Naive thymus-derived CD8-positive, alpha-beta T cell (primary cell): ENCODE results near the gene EXD3. TPM values are rescaled to one million over a fixed set of nuclear protein-coding genes. Genes with fewer than 3 reads are reported as not detected.

ENCODE experiments used
- ATAC-seq, 2 donors: fragments of 150-1000 bp; cut with Tn5 transposase in 1 of 2; sonication (Bioruptor Pico), chemical (Tn5 transposase) in 1 of 2; 1 replicate in 1 of 2; 2 replicates in 1 of 2; pipeline ENCODE4 v1.10.0; 2021; ENCODE audit warnings: mild to moderate bottlenecking in 2 of 2, moderate library complexity in 2 of 2
- POLR2A ChIA-PET: fragments of 350-600 bp; sonication (Branson Sonifier 250); formaldehyde crosslinking; loops from one replicate; lab custom pipeline; 2021; ENCODE audit warnings: antibody characterized with exemption; lab: Charles Lee
- DNase-seq, 10 donors: peaks; one replicate each; pipeline versions ENCODE4 v3.0.0 to v3.0.0-alpha.2; 2020 to 2022
- H3K27ac Mint-ChIP-seq, 10 donors: one replicate each; pipeline ENCODE4 v1.8.0; 2020 to 2022; ENCODE audit warnings: mild to moderate bottlenecking in 10 of 10, mixed read lengths in 10 of 10, moderate library complexity in 4 of 10, inconsistent platforms in 1 of 10
- H3K27me3 Mint-ChIP-seq, 5 donors: one replicate each; pipeline ENCODE4 v1.8.0; 2021 to 2022; ENCODE audit warnings: mixed read lengths in 5 of 5
- H3K36me3 Mint-ChIP-seq, 3 donors: one replicate each; pipeline ENCODE4 v1.8.0; 2020 to 2022; ENCODE audit warnings: mixed read lengths in 3 of 3, mild to moderate bottlenecking in 2 of 3, inconsistent platforms in 1 of 3
- H3K4me1 Mint-ChIP-seq, 4 donors: one replicate each; pipeline ENCODE4 v1.8.0; 2021 to 2022; ENCODE audit warnings: mixed read lengths in 4 of 4
- H3K4me3 Mint-ChIP-seq, 10 donors: one replicate each; pipeline ENCODE4 v1.8.0; 2020 to 2022; ENCODE audit warnings: mild to moderate bottlenecking in 10 of 10, mixed read lengths in 10 of 10, moderate library complexity in 6 of 10, inconsistent platforms in 1 of 10
- H3K9me3 Mint-ChIP-seq, 9 donors: one replicate each; pipeline ENCODE4 v1.8.0; 2020 to 2022; ENCODE audit warnings: mixed read lengths in 9 of 9, mild to moderate bottlenecking in 3 of 9, inconsistent platforms in 1 of 9, moderate library complexity in 1 of 9
- polyA plus RNA-seq, 3 donors: library from polyadenylated mRNA; unstranded; fragments of 300-500 nt; fragmentation: Illumina TruSeq; gene quantifications; one replicate each; pipeline ENCODE4 v1.2.3, GENCODE V29; 2021
- total RNA-seq, 8 experiments: library from RNA in 2 of 8; stranded (reverse) in 2 of 8; gene quantifications; one replicate each; pipeline ENCODE4 v1.2.3 and lab custom pipeline; 2021 to 2026

EXD3 gene
- total and polyA plus RNA-seq, 5 experiments from 2014 or later = 2.6 to 28.3 (median 4.3) TPM

DNA sequence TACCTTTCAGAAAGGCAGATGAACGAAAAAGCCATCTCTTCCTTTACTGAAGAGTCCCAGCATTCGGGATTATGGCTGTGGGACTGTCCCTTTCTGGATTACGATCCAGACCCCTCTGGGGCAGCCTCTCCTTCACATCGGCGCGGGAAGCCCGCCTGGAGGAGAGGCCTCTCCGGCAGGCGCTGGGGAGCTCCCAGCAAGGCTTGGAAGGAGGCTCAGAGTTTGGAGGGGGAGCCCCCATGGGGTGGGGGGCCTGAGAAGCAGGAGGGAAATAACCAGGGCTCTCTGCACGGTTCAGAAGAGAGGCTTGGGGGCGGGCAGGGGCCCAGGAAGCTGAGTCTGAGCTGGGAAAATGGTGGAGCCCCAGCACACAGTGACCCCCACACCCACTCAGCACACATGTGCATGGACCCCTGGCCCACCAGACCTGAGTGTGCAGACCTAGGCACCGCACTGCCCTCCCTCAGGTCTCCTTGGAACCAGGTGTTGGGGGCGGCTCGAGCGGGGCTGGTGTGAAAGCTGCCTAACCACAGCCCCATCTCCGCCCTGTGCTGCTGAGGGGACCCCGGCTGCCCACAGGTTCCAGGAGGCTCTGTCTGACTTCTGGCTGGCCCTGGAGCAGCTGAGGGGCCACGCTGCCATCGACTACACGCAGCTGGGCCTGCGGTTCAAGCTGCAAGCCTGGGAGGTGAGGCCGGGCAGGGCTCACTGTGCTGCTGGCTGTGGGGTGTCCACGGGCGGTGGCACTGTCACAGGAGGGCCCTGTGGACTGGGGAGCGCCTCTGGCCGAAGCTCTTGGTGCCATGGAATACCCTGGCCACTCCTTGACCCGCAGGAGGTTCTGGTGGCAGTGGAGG lies 4.7 kb upstream of the EXD3 start:
- ATAC-seq (no peak), DNase-seq (no peak)
- POLR2A ChIA-PET = interaction anchor here (0.5 to 1.2 kb wide), 2 partner anchors 125 to 165 kb away, joined by 3 to 4 read pairs; partner anchors contain the start of gene NRARP
- Mint-ChIP-seq H3K4me1 (peaks cover 0 to 7% (median 6%) of the 10 kb centered on the region in 4 donors), H3K9me3 (no peaks in the 10 kb centered on the region), H3K27ac (no peak overlapping the region), H3K4me3 (no peak overlapping the region), H3K36me3 (no peaks in the 10 kb centered on the region), H3K27me3 (no peaks in the 10 kb centered on the region)

DNA sequence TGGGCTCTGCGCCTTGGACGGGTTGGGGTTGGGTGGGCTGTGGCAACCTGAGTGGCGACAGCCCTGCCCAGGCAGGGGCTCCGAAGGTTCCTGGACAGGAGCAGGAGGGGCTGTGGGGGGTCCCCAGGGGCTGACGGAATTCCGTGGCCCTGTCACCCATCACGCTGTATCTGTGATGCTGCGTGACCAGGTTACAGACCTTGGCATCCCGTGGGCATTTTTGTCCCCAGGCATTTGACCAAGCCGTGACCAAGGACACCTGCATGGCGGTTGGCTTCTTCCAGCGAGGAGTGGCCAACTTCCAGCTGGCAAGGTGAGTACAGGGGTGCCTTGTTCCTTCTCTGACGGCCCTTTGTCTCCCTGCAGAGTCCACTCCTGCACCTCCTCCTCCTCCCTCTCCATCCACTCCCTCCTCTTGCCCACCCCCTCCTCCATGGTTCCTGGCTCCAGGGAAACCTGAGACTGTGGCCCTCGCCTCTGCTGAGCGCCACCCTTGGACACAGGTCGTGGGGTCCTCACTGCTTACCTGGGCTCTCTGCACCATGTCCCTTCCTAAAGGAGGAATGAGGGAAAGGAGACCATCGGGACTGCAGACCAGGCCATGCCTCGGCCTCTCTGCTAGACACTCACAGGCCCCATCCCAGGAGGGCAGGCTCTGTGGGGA lies 3.2 kb upstream of the EXD3 start:
- POLR2A ChIA-PET = no interaction called here
- Mint-ChIP-seq H3K36me3 (no peaks in the 10 kb centered on the region), H3K4me1 (peaks cover 0 to 17% (median 10%) of the 10 kb centered on the region in 4 donors), H3K27ac (no peak overlapping the region), H3K27me3 (no peaks in the 10 kb centered on the region), H3K4me3 (peak overlapping the region in 2 of 10 donors; percentile 22 to 45), H3K9me3 (no peaks in the 10 kb centered on the region)
- ATAC-seq (no peak), DNase-seq (peak in 1 of 10 donors; percentile 57)

DNA sequence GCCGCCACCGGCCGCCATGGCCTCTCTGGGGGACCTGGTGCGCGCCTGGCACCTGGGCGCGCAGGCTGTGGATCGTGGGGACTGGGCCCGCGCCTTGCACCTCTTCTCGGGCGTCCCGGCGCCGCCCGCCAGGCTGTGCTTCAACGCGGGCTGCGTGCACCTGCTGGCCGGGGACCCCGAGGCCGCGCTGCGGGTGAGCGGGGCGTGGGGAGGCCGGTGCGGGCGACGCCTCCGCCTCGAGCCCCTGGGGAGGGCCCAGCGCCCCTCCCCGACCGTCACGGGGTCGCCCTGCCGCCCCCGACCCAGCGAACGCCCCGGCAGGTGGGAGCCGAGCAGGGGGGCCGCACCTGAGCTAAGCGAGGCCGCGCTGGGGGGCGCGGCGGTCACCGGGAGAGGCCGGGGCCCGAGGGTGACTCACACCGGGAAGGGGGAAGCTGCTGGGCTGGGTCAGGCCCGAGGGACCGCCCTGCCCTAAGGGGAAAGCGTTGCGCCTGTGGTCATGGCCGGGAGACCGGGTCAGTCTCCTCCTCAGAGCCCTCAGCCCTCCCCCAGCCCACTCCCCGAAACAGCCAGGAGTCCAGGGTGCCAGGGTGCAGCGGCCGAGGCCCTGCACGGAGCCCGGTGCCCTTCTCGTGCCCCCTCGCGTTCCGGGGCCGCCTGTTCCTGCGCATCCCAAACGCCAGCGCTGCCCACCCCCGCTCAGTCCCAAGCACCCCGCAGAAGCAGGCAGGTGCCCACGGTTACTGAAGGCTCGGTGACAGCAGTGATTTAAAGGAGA lies 741 bp upstream of the EXD3 start:
- H3K9me3 Mint-ChIP-seq = no peaks in the 10 kb centered on the region
- no peaks in the 10 kb centered on the region for H3K27me3 Mint-ChIP-seq
- H3K27ac Mint-ChIP-seq = peak overlapping the region in 2 of 10 donors; percentile 47 to 78
- peak overlapping the region in 9 of 10 donors; percentile 63 to 80 (median 77) for H3K4me3 Mint-ChIP-seq
- peaks cover 0 to 20% (median 11%) of the 10 kb centered on the region in 4 donors for H3K4me1 Mint-ChIP-seq
- POLR2A ChIA-PET = interaction anchor here (0.6 to 2.5 kb wide), 16 partner anchors 12 to 187 kb away, joined by 3 to 26 read pairs (median 4); partner anchors contain the start of genes MRPL41, NRARP, NSMF and TUBB4B
- peak; percentile 3 to 69 for ATAC-seq
- DNase-seq = peak in 1 of 10 donors; percentile 63
- no peaks in the 10 kb centered on the region for H3K36me3 Mint-ChIP-seq

DNA sequence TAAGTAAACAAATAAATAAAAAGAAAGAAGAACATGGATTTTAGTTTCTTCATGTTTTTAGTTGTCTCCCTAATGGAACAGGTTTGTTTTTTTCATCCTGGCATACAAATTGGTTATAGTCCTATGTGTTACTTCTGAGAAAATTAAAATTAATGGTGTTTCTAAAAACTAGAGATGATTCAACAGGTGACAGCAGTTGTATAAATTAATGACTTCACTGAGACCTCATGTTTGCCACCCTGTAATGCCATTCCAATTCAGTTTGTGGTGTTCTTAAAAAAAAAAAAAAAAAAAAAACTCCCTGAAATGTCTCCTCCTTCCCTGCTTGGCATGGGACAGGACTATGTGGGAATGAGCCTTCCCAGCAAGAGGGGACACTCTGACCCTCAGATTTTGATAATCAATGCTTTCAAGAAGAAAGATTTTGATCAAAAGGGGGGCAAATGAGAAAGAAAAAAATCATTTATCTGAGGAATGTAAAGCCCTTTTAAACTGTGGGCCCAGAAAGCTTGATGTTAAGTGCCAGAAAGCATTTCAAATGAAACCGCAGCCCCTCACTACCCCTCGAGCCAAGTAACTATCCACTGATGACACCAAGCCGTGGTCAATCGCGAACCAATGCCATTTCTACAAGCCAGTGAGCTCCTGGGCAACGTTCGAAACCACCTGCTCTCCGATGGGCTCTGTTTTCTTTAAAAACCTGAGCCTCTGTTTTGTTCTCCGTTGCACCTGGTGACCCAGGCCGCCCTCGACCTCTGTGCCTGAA lies 941 bp downstream of the EXD3 start:
- no peaks in the 10 kb centered on the region for H3K27me3 Mint-ChIP-seq
- peak overlapping the region in 9 of 10 donors; percentile 48 to 84 (median 69) for H3K27ac Mint-ChIP-seq
- ATAC-seq (no peak), DNase-seq (peak in 1 of 10 donors; percentile 41)
- no peaks in the 10 kb centered on the region for H3K9me3 Mint-ChIP-seq
- no peaks in the 10 kb centered on the region for H3K36me3 Mint-ChIP-seq
- H3K4me3 Mint-ChIP-seq = peak overlapping the region; percentile 70 to 91 (median 82)
- peaks cover 0 to 20% (median 11%) of the 10 kb centered on the region in 4 donors for H3K4me1 Mint-ChIP-seq
- POLR2A ChIA-PET = interaction anchor here (0.7 to 2.5 kb wide), 10 partner anchors 9 to 182 kb away, joined by 3 to 26 read pairs (median 6); partner anchors contain the start of genes NRARP, NSMF and TUBB4B

DNA sequence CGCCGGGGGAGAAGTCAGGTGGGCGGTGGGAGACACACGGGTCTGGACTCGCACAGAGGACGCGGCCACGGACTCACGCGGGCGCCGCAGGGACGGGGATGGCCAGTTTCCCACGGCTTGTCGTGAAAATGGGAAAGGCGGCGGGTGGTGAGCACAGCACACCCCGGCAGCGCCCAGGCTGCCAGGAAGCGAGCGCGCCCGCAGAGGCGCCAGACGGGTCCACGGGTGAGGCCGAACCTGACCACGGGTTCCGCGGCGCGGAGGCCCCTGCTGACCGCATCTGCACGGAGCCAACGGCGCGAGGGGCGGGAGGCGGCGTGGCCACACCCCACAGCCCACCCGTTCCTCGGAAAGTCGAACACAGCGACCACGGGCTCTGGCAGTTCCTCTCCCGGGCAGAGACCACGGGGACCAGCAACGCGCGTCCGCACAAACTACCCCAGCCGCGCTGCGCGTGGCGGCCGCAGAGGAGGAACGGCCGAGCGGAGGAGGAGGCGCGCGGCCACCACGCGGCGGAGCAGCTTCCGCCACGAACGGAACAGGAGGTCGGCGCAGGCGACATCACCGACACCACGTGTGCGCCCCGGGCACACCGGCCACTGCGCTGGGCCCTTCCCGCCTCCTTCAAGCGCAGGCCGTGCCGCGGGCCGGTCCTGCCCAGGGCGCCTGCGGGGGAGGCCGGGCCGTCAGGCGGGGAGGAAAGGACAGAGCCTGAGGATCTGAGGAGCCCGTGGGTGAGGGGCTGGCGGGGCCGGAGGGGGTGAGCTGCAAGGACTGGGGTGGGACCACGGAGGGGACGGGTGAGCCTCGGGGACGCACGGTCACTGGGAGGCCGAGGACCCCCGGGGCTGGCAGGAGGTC lies 5.6 kb downstream of the EXD3 start:
- Mint-ChIP-seq H3K4me3 (peak overlapping the region in 9 of 10 donors; percentile 30 to 75 (median 60)), H3K27ac (peak overlapping the region in 2 of 10 donors; percentile 79 to 81), H3K27me3 (no peaks in the 10 kb centered on the region), H3K36me3 (no peaks in the 10 kb centered on the region), H3K4me1 (peaks cover 0 to 32% (median 10%) of the 10 kb centered on the region in 4 donors), H3K9me3 (no peaks in the 10 kb centered on the region)
- POLR2A ChIA-PET = no interaction called here
- peak; percentile 39 to 69 for ATAC-seq
- DNase-seq = peak in 1 of 10 donors; percentile 60

DNA sequence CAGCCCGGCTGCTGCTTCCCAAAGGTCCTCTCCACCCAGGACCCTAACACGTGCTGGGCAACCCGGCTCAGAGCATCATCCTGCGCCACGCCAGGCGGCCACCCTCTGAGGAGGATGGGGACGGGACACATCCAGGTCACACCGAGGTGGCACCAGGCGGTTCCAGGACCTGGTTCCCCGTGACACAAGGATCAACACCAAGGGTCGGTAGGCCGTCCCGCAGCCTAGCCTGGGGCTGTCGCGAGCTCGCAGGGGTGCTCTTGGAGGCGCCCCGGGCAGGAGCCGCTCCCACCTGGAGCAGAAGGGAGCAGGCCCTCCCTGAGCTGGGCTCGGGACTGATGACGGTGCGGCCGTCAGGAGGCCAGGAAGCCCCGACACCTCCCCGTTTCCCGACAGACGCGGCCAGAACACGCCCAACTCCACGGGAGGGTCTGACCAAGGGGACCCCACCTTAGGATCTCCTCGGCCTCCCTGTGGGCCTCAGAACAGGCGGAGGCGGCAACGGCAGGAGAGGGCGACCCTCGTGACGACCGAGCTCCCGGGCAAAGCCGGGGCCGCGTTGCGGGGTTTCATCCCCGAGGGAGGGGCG lies 6.3 kb downstream of the EXD3 start:
- peaks cover 0 to 27% (median 9%) of the 10 kb centered on the region in 4 donors for H3K4me1 Mint-ChIP-seq
- no peak overlapping the region for H3K27ac Mint-ChIP-seq
- H3K27me3 Mint-ChIP-seq = no peaks in the 10 kb centered on the region
- no peaks in the 10 kb centered on the region for H3K36me3 Mint-ChIP-seq
- DNase-seq (peak in 1 of 10 donors; percentile 50), ATAC-seq (no peak)
- peak overlapping the region in 3 of 10 donors; percentile 45 to 67 (median 60) for H3K4me3 Mint-ChIP-seq
- H3K9me3 Mint-ChIP-seq = no peaks in the 10 kb centered on the region
- POLR2A ChIA-PET = no interaction called here

DNA sequence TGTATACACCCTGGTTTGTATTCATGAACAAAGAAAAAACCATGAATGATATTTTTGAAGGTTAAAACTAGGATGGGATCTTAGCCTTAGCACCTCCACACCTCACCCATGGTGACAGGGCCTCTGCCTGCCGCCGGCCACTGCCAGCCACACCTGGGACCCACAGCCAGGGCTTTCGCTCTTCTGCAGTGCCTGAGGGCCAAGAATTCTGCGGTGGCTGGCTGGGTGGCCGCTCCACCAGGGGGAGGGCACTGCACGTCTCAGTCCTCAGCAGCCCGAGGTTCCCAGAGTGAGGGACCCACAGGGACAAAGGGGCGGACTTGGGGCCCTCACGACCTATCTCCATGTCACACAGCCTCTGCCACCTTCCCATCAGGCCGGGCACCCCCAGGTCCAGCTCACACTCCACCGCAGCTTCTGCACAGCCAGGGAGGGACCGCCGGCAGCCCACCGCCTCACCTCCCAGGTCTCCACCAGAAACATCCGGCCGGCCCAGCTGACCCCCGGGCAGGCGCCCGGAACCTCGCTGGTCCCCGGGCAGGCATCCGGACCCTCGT lies 6.9 kb downstream of the EXD3 start:
- Mint-ChIP-seq H3K4me1 (peaks cover 0 to 24% (median 10%) of the 10 kb centered on the region in 4 donors), H3K27ac (no peak overlapping the region), H3K36me3 (no peaks in the 10 kb centered on the region), H3K4me3 (peak overlapping the region in 1 of 10 donors; percentile 16), H3K27me3 (no peaks in the 10 kb centered on the region), H3K9me3 (no peaks in the 10 kb centered on the region)
- no peak for ATAC-seq
- POLR2A ChIA-PET = no interaction called here
- DNase-seq = peak in 1 of 10 donors; percentile 50

DNA sequence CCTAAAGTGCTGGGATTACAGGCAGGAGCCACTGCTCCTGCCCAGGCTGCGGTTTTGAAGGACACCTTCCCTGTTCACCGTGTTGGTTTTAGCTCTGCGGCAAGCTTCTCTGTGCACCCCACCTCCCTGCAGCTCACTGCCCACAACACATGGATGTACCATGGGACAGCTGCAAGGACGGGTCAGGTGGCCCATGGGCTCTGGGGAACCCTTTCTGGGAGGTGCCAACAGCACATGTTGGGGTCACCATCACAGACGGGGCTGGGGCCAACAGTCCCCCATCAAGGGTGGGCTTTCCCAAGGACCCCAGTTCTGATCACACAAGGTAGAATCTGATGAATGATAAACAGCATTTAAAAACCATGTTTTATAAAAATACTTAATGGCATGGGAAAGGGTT lies 7.5 kb downstream of the EXD3 start:
- Mint-ChIP-seq H3K27ac (no peak overlapping the region), H3K4me1 (peaks cover 0 to 24% (median 10%) of the 10 kb centered on the region in 4 donors), H3K9me3 (no peaks in the 10 kb centered on the region), H3K4me3 (no peak overlapping the region), H3K36me3 (no peaks in the 10 kb centered on the region), H3K27me3 (no peaks in the 10 kb centered on the region)
- DNase-seq = peak in 1 of 10 donors; percentile 60
- no peak for ATAC-seq
- POLR2A ChIA-PET = no interaction called here

DNA sequence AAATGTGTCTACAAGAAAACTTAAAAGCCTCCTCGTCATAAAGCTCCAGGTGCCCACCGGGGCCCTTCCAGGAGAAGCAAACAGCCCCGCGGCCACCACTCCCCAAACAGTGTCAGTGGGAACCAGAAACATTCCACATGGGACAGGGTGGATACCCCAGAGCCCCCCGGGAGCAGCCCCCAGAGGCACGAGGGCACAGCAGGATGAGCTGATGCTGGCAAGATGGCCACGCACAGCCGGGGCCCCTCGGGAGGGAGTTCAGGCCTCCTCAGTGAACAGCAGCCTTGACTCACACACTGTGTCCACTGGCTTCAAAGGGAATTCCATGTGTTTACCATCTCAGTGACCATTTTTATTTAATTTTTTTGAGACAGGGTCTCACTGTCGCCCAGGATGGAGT lies 10.5 kb downstream of the EXD3 start:
- peak in 1 of 10 donors; percentile 53 for DNase-seq
- POLR2A ChIA-PET = interaction anchor here (1.1 to 1.5 kb wide), 3 partner anchors 10 to 139 kb away, joined by 3 to 5 read pairs (median 3); partner anchors contain the start of genes EXD3, MRPL41 and NOXA1
- ATAC-seq = no peak

More for the DNA sequence above, 10.5 kb downstream of the EXD3 start:
- H3K27me3 Mint-ChIP-seq = peaks cover 0 to 3% (median 0%) of the 10 kb centered on the region in 5 donors
- peak overlapping the region in 1 of 10 donors; percentile 28 for H3K27ac Mint-ChIP-seq
- no peaks in the 10 kb centered on the region for H3K36me3 Mint-ChIP-seq
- H3K4me3 Mint-ChIP-seq = no peak overlapping the region
- H3K9me3 Mint-ChIP-seq = no peaks in the 10 kb centered on the region
- H3K4me1 Mint-ChIP-seq = peaks cover 0 to 27% (median 9%) of the 10 kb centered on the region in 4 donors
